Epithelial cell of alveolus of lung (primary cell): ENCODE results near the gene SMIM9. TPM values are rescaled to one million over a fixed set of nuclear protein-coding genes. Genes with fewer than 3 reads are reported as not detected.

Experiments
- total RNA-seq: library from RNA; depleted of rRNA; stranded (reverse); fragments of >200 nt; gene quantifications from 2 replicates; pipeline ENCODE4 v1.2.1, GENCODE V29; 2015

Gene SMIM9
- not detected in 2 replicates for total RNA-seq

DNA sequence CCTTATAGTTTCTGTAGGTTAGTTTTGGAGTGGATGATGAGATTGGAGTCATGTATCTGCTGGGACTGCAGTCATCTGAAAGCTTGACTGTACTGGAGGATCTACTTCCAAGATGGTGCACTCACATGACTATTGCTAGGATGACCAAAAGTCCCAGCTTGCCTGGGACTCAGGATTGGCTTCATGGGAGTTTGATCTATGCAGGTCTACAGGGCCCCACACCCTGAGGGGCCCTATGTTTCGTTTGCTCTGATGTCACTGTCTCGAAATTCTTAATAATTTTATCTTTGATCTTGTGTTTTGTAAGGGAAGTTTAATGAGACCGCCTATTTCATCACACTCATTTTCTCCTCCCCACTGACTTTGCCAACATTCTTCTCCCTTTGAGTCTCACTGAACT, at the start of gene SMIM9:
SMIM9 (minus strand) TSS at position 101 of the 400 bp plus-strand sequence. CDS start 3,806 bp downstream, outside the sequence.

GRCh38 chrX:154804957-154805695, 29.3 kb downstream of the SMIM9 start, which contains the start of gene MPP1:
MPP1 (minus strand) TSS chrX:154805485; CDS start chrX:154805373, 112 bp downstream.

Other genes with a start within 250 kb of the SMIM9 start
- gene CTAG1A, start 249.5 kb downstream of the SMIM9 start, total RNA-seq = not detected in 2 replicates
- gene CTAG1B, start 215.4 kb downstream of the SMIM9 start, total RNA-seq = not detected in 2 replicates
- not detected in 2 replicates for gene CTAG2, start 181.1 kb downstream of the SMIM9 start, total RNA-seq
- 0.40 and 1.9 TPM in 2 replicates for gene GAB3, start 83.6 kb downstream of the SMIM9 start, total RNA-seq
- 15.6 and 29.2 TPM in 2 replicates for gene DKC1, start 71.8 kb downstream of the SMIM9 start, total RNA-seq
- gene MPP1, start 29.2 kb downstream of the SMIM9 start, total RNA-seq = 25.0 and 26.8 TPM in 2 replicates
- gene F8A1, start 51.7 kb upstream of the SMIM9 start, total RNA-seq = 10.3 and 10.7 TPM in 2 replicates
- 1.7 and 12.6 TPM in 2 replicates for gene F8, start 188.1 kb upstream of the SMIM9 start, total RNA-seq
- 25.5 and 49.0 TPM in 2 replicates for gene FUNDC2, start 192.2 kb upstream of the SMIM9 start, total RNA-seq
- 8.4 and 10.1 TPM in 2 replicates for gene CMC4, start 236.5 kb upstream of the SMIM9 start, total RNA-seq
- gene MTCP1, start 236.5 kb upstream of the SMIM9 start, total RNA-seq = 0.78 and 0.96 TPM in 2 replicates
- gene BRCC3, start 236.8 kb upstream of the SMIM9 start, total RNA-seq = 6.5 and 8.2 TPM in 2 replicates